HepG2 (cell line): Measurements from ENCODE around the gene COX6A2. TPM values are rescaled to one million over a fixed set of nuclear protein-coding genes. Genes with fewer than 3 reads are reported as not detected.
A peak's percentile ranks its signal among the peaks of the same experiment; 100 is the strongest.

Source experiments
- CBFB ChIP-seq: sonication (generic); formaldehyde crosslinking; IDR thresholded peaks from 2 replicates; pipeline ENCODE4 v1.4.0; 2020; ENCODE audit warnings: missing genetic modification reagents
- EHMT2 ChIP-seq: fragments of 200-600 bp; sonication (generic); IDR thresholded peaks from 2 replicates; pipeline ENCODE4 v1.7.0; 2017; ENCODE audit warnings: antibody characterized with exemption, low read depth, low read length, borderline replicate concordance
- HDAC2 ChIP-seq: sonication (generic); formaldehyde crosslinking; IDR thresholded peaks from 2 replicates; pipeline ENCODE4 v1.4.0; 2020; ENCODE audit warnings: missing genetic modification reagents
- HOXA7 ChIP-seq: sonication (generic); formaldehyde crosslinking; IDR thresholded peaks from 2 replicates; pipeline ENCODE4 v1.8.1; 2022; ENCODE audit warnings: mild to moderate bottlenecking, missing genetic modification reagents, moderate library complexity
- NFATC3 ChIP-seq: sonication (generic); formaldehyde crosslinking; IDR thresholded peaks from 2 replicates; pipeline ENCODE4 v1.5.1; 2020; ENCODE audit warnings: mild to moderate bottlenecking, missing genetic modification reagents
- NR2F2 ChIP-seq: IDR thresholded peaks from 2 replicates; pipeline ENCODE4 v1.6.1; 2012; ENCODE audit warnings: low read depth, inconsistent platforms, borderline replicate concordance
- PRDM10 ChIP-seq: sonication (generic); formaldehyde crosslinking; IDR thresholded peaks from 2 replicates; pipeline ENCODE4 v1.4.0; 2020; ENCODE audit warnings: low read depth, missing genetic modification reagents
- RCOR2 ChIP-seq: IDR thresholded peaks from 2 replicates; pipeline ENCODE4 v1.6.1; 2016; ENCODE audit warnings: missing biosample characterization, missing genetic modification reagents
- RELA ChIP-seq: sonication (generic); formaldehyde crosslinking; IDR thresholded peaks from 2 replicates; pipeline ENCODE4 v1.4.0; 2020; ENCODE audit warnings: missing genetic modification reagents
- SP140L ChIP-seq: sonication (generic); formaldehyde crosslinking; IDR thresholded peaks from 2 replicates; pipeline ENCODE4 v1.4.0; 2020; ENCODE audit warnings: missing genetic modification reagents, borderline replicate concordance
- ZMYM4 ChIP-seq: sonication (generic); formaldehyde crosslinking; IDR thresholded peaks from 2 replicates; pipeline ENCODE4 v1.8.1; 2023; ENCODE audit warnings: mild to moderate bottlenecking, missing genetic modification reagents
- ZNF276 ChIP-seq: sonication (generic); formaldehyde crosslinking; IDR thresholded peaks from 2 replicates; pipeline ENCODE4 v1.4.0; 2020; ENCODE audit warnings: mild to moderate bottlenecking, low read depth, missing genetic modification reagents
- ZNF446 ChIP-seq: sonication (generic); formaldehyde crosslinking; IDR thresholded peaks from 2 replicates; pipeline ENCODE4 v1.5.0; 2020; ENCODE audit warnings: mild to moderate bottlenecking, missing genetic modification reagents
- ZNF563 ChIP-seq: sonication (generic); formaldehyde crosslinking; IDR thresholded peaks from 2 replicates; pipeline ENCODE4 v1.8.0; 2022; ENCODE audit warnings: mild to moderate bottlenecking, moderate library complexity, missing genetic modification reagents
- ZNF569 ChIP-seq: sonication (generic); formaldehyde crosslinking; IDR thresholded peaks from 2 replicates; pipeline ENCODE4 v1.5.0; 2020; ENCODE audit warnings: mild to moderate bottlenecking, missing genetic modification reagents, moderate library complexity, borderline replicate concordance
- ZNF605 ChIP-seq: sonication (generic); formaldehyde crosslinking; IDR thresholded peaks from 2 replicates; pipeline ENCODE4 v1.8.0; 2022; ENCODE audit warnings: mild to moderate bottlenecking, missing genetic modification reagents
- ZNF710 ChIP-seq: sonication (generic); formaldehyde crosslinking; IDR thresholded peaks from 2 replicates; pipeline ENCODE4 v1.5.0; 2020; ENCODE audit warnings: mild to moderate bottlenecking, missing genetic modification reagents, borderline replicate concordance
- ZNF800 ChIP-seq: sonication (generic); formaldehyde crosslinking; IDR thresholded peaks from 2 replicates; pipeline ENCODE4 v1.4.0; 2020; ENCODE audit warnings: missing genetic modification reagents
- ZSCAN9 ChIP-seq: IDR thresholded peaks from 2 replicates; pipeline ENCODE4 v1.6.1; 2016; ENCODE audit warnings: borderline replicate concordance
- polyA plus RNA-seq, 8 experiments: library from polyadenylated mRNA; depleted of rRNA in 3 of 8; stranded (reverse) in 7 of 8; unstranded in 1 of 8; fragments of >200 nt; fragmentation: Illumina TruSeq in 4 of 8; extraction: Trizol in 4 of 8; gene quantifications; 2 replicates each; pipeline versions ENCODE4 v1.2.1 to v1.2.3, GENCODE V29; 2011 to 2016; ENCODE audit warnings: low read depth in 4 of 8, missing spikeins in 1 of 8, mixed read lengths in 1 of 8; ENCODE audit not compliant: insufficient read depth in 1 of 8
- total RNA-seq, 5 experiments: library from RNA; depleted of rRNA; stranded (reverse); fragments of >200 nt; fragmentation: Illumina TruSeq; extraction: Trizol; gene quantifications; 2 replicates each; pipeline ENCODE4 v1.2.3, GENCODE V29; 2016; ENCODE audit warnings: low read depth in 1 of 5

The COX6A2 gene
- total and polyA plus RNA-seq, 2 of the 13 experiments (the other 11 are each of a cell fraction or from before 2014, with no cell fraction given), result not detected

- TF ChIP-seq ZNF800 (CRISPR knock-in tag) (peak; percentile 71; the same call in 1 of the 2 replicates), SP140L (CRISPR knock-in tag) (no peak), ZNF710 (CRISPR knock-in tag) (no peak), ZNF276 (CRISPR knock-in tag) (peak; percentile 22; the same call in 1 of the 2 replicates), ZNF446 (CRISPR knock-in tag) (no peak), RCOR2 (CRISPR knock-in tag) (peak; percentile 55; the same call in 1 of the 2 replicates), PRDM10 (CRISPR knock-in tag) (0 out of 2 replicates have a peak, but pooled peaks have one; percentile 54), HOXA7 (no peak), ZNF605 (CRISPR knock-in tag) (peak; percentile 77), ZMYM4 (CRISPR knock-in tag) (peak; percentile 81; the same call in 1 of the 2 replicates), EHMT2 (no peak), HDAC2 (CRISPR knock-in tag) (no peak; the same call in none of the 2 replicates), ZNF569 (no peak), NFATC3 (CRISPR knock-in tag) (peak; percentile 28; the same call in 1 of the 2 replicates), NR2F2 (peak; percentile 65; the same call in 1 of the 2 replicates), ZNF563 (CRISPR knock-in tag) (peak; percentile 63; the same call in 1 of the 2 replicates), CBFB (CRISPR knock-in tag) (peak; percentile 30), RELA (CRISPR knock-in tag) (peak; percentile 55; the same call in 1 of the 2 replicates), ZSCAN9 (CRISPR knock-in tag) (no peak)
Measured at GRCh38 chr16:31477220-31478216, 49.4 kb upstream of the COX6A2 start (continued).
